HepG2 (cell line): ENCODE data around the gene IFNAR1. TPM values are rescaled to one million over a fixed set of nuclear protein-coding genes. Genes with fewer than 3 reads are reported as not detected.

Experiments
- AFF4 ChIP-seq: sonication (generic); formaldehyde crosslinking; IDR thresholded peaks from 2 replicates; pipeline ENCODE4 v1.4.0; 2020; ENCODE audit warnings: missing genetic modification reagents
- AKAP8 ChIP-seq: sonication (generic); formaldehyde crosslinking; IDR thresholded peaks from 2 replicates; pipeline ENCODE4 v1.5.1; 2020; ENCODE audit warnings: mild to moderate bottlenecking, missing genetic modification reagents
- DDIT3 ChIP-seq: sonication (generic); formaldehyde crosslinking; IDR thresholded peaks from 2 replicates; pipeline ENCODE4 v1.4.0; 2020; ENCODE audit warnings: mild to moderate bottlenecking, missing genetic modification reagents
- HMGA1 ChIP-seq: sonication (generic); formaldehyde crosslinking; conservative IDR thresholded peaks from 2 replicates; pipeline ENCODE4 v1.4.0; 2020; ENCODE audit warnings: missing genetic modification reagents
- HNRNPH1 ChIP-seq: fragments of 200-400 bp; formaldehyde crosslinking; optimal IDR thresholded peaks from 2 replicates; pipeline ENCODE3; 2017; ENCODE audit warnings: mild to moderate bottlenecking, low read depth, low read length
- KAT8 ChIP-seq: IDR thresholded peaks from 2 replicates; pipeline ENCODE4 v1.6.1; 2016; ENCODE audit warnings: missing genetic modification reagents, missing compliant biosample characterization
- MAFK ChIP-seq, 2 experiments: IDR thresholded peaks in 1 of 2; conservative IDR thresholded peaks in 1 of 2; 2 replicates each; pipeline ENCODE4 v1.6.1; 2011; ENCODE audit warnings: improper control_type of control experiment in 2 of 2, low read length in 2 of 2
- MTA3 ChIP-seq: sonication (generic); formaldehyde crosslinking; IDR thresholded peaks from 2 replicates; pipeline ENCODE4 v1.4.0; 2020; ENCODE audit warnings: missing genetic modification reagents
- MXD3 ChIP-seq: IDR thresholded peaks from 2 replicates; pipeline ENCODE4 v1.6.1; 2016; ENCODE audit warnings: mild to moderate bottlenecking, missing biosample characterization, missing genetic modification reagents
- SKIL ChIP-seq: sonication (generic); formaldehyde crosslinking; IDR thresholded peaks from 2 replicates; pipeline ENCODE4 v1.8.0; 2022; ENCODE audit warnings: missing genetic modification reagents, mild to moderate bottlenecking, moderate library complexity, borderline replicate concordance
- TEAD3 ChIP-seq: optimal IDR thresholded peaks from 2 replicates; pipeline ENCODE3; 2016; ENCODE audit warnings: borderline replicate concordance
- ZBTB14 ChIP-seq: sonication (generic); formaldehyde crosslinking; IDR thresholded peaks from 2 replicates; pipeline ENCODE4 v1.4.0; 2020; ENCODE audit warnings: missing genetic modification reagents
- ZMYM3 ChIP-seq: sonication (generic); formaldehyde crosslinking; IDR thresholded peaks from 2 replicates; pipeline ENCODE4 v1.5.1; 2020; ENCODE audit warnings: mild to moderate bottlenecking, missing genetic modification reagents
- ZNF160 ChIP-seq: sonication (generic); formaldehyde crosslinking; IDR thresholded peaks from 2 replicates; pipeline ENCODE4 v1.8.0; 2022; ENCODE audit warnings: mild to moderate bottlenecking, inconsistent platforms, missing genetic modification reagents
- ZNF234 ChIP-seq: sonication (generic); formaldehyde crosslinking; conservative IDR thresholded peaks from 2 replicates; pipeline ENCODE4 v1.5.1; 2020; ENCODE audit warnings: mild to moderate bottlenecking, missing genetic modification reagents
- ZNF33B ChIP-seq: sonication (generic); formaldehyde crosslinking; IDR thresholded peaks from 2 replicates; pipeline ENCODE4 v1.5.1; 2020; ENCODE audit warnings: mild to moderate bottlenecking, missing genetic modification reagents
- ZNF451 ChIP-seq: sonication (generic); formaldehyde crosslinking; IDR thresholded peaks from 2 replicates; pipeline ENCODE4 v1.5.0; 2020; ENCODE audit warnings: mild to moderate bottlenecking, missing genetic modification reagents
- ZNF660 ChIP-seq: sonication (generic); formaldehyde crosslinking; IDR thresholded peaks from 2 replicates; pipeline ENCODE4 v1.5.1; 2020; ENCODE audit warnings: mild to moderate bottlenecking, low read depth, missing genetic modification reagents, borderline replicate concordance
- ZNF788 ChIP-seq: sonication (generic); formaldehyde crosslinking; IDR thresholded peaks from 2 replicates; pipeline ENCODE4 v1.5.0; 2020; ENCODE audit warnings: mild to moderate bottlenecking, missing genetic modification reagents, borderline replicate concordance
- polyA plus RNA-seq, 8 experiments: library from polyadenylated mRNA; depleted of rRNA in 3 of 8; stranded (reverse) in 7 of 8; unstranded in 1 of 8; fragments of >200 nt; fragmentation: Illumina TruSeq in 4 of 8; extraction: Trizol in 4 of 8; gene quantifications; 2 replicates each; pipeline versions ENCODE4 v1.2.1 to v1.2.3, GENCODE V29; 2011 to 2016; ENCODE audit warnings: low read depth in 4 of 8, missing spikeins in 1 of 8, mixed read lengths in 1 of 8; ENCODE audit not compliant: insufficient read depth in 1 of 8
- total RNA-seq, 5 experiments: library from RNA; depleted of rRNA; stranded (reverse); fragments of >200 nt; fragmentation: Illumina TruSeq; extraction: Trizol; gene quantifications; 2 replicates each; pipeline ENCODE4 v1.2.3, GENCODE V29; 2016; ENCODE audit warnings: low read depth in 1 of 5

Gene IFNAR1
- total and polyA plus RNA-seq, 2 of the 13 experiments (the other 11 are each of a cell fraction or from before 2014, with no cell fraction given), result 6.7 to 9.3 TPM

GRCh38 chr21:33325222-33326067 is 675 bp downstream of the IFNAR1 start (continued):
- no peak for TF ChIP-seq ZMYM3 (CRISPR knock-in tag)
- no peak for TF ChIP-seq DDIT3 (CRISPR knock-in tag)
- TF ChIP-seq ZNF788, result no peak
- no peak for TF ChIP-seq MAFK (conservative IDR thresholded peaks at IDR 0.05 in 1 of 2, IDR thresholded peaks at IDR 0.05 in 1 of 2; ENCODE audit: low read length in 2 of 2)
- no peak for TF ChIP-seq MTA3
- 0 out of 2 replicates have a peak, but pooled peaks have one; percentile 0 for TF ChIP-seq ZNF451
- no peak for TF ChIP-seq ZNF660 (CRISPR knock-in tag)
- no peak for TF ChIP-seq HMGA1 (CRISPR knock-in tag)
- no peak for TF ChIP-seq TEAD3 (CRISPR knock-in tag)
- no peak for TF ChIP-seq ZNF160 (CRISPR knock-in tag)
- no peak for TF ChIP-seq AKAP8 (CRISPR knock-in tag)
- TF ChIP-seq MXD3 (CRISPR knock-in tag), result 0 out of 2 replicates have a peak, but pooled peaks have one; percentile 24
- 0 out of 2 replicates have a peak, but pooled peaks have one; percentile 26 for TF ChIP-seq ZNF33B
- no peak for TF ChIP-seq AFF4
- no peak for TF ChIP-seq ZBTB14 (CRISPR knock-in tag)
- no peak for TF ChIP-seq KAT8 (CRISPR knock-in tag)
- TF ChIP-seq ZNF234 (CRISPR knock-in tag), result no peak
- TF ChIP-seq SKIL (CRISPR knock-in tag), result no peak
- TF ChIP-seq HNRNPH1, result no peak
